ENCODE data around the gene ITGAX. TPM values are rescaled to one million over a fixed set of nuclear protein-coding genes. Genes with fewer than 3 reads are reported as not detected.

The ITGAX gene
- total RNA-seq (2013; cell fraction: nucleolus; rRNA removed), result 288 and 299 TPM in 2 replicates
- total RNA-seq (2014; rRNA removed) (22.6 and 23.9 TPM in 2 replicates), total RNA-seq (2014; rRNA removed; fragmentation: Illumina TruSeq; extraction: Trizol) (15.8 and 16.0 TPM in 2 replicates), total RNA-seq (2021) (30.0 and 37.9 TPM in 2 replicates), polyA plus RNA-seq (2011; rRNA removed) (11.9 and 19.8 TPM in 2 replicates), polyA plus RNA-seq (2014; fragmentation: Illumina TruSeq; extraction: Trizol) (15.3 and 21.0 TPM in 2 replicates), polyA plus RNA-seq (2014; fragmentation: Nextera tagmentation; extraction: Ambion mirVana) (1 to 10 TPM; 1.6 to 3.2 TPM), polyA plus RNA-seq (2014; rRNA removed) (37.4 and 42.9 TPM in 2 replicates), polyA plus RNA-seq (2016; fragmentation: Nextera tagmentation; extraction: Ambion mirVana) (1 to 10 TPM; 2.0 to 2.7 TPM), polyA minus RNA-seq (2011; rRNA and poly(A)+ RNA removed) (33.4 and 47.6 TPM in 2 replicates), Bru-seq, nascent RNA (percentile 51 among the genes with signal in this experiment), BruChase-seq, experiment 1, labeled RNA remaining after a 6-hour chase (percentile 51 among the genes with signal in this experiment), BruChase-seq, experiment 2, labeled RNA remaining after a 2-hour chase (percentile 48 among the genes with signal in this experiment)
- 9.6 TPM for polyA plus RNA-seq (2011; ENCODE audit: low read depth)
- 16.5 and 19.7 TPM in 2 replicates for polyA plus RNA-seq (2011; cell fraction: cytosol; rRNA removed)
- polyA plus RNA-seq (2011; cell fraction: nucleus; rRNA removed), result 121 and 147 TPM in 2 replicates
- polyA plus RNA-seq (2012), result 11.0 and 15.6 TPM in 2 replicates
- 11.9 and 15.5 TPM in 2 replicates for polyA minus RNA-seq (2011; cell fraction: cytosol; rRNA and poly(A)+ RNA removed)
- 62.6 and 81.1 TPM in 2 replicates for polyA minus RNA-seq (2011; cell fraction: nucleus; rRNA and poly(A)+ RNA removed)
- long read RNA-seq, experiment 1, partial matches to known transcripts, result 0 of 1 reads
- long read RNA-seq, experiment 1, other reads (novel, unspliced or antisense), result 1 of 1 reads
- long read RNA-seq, experiment 2, partial matches to known transcripts, result 1 of 3 reads
- long read RNA-seq, experiment 2, other reads (novel, unspliced or antisense), result 1 of 3 reads

DNA sequence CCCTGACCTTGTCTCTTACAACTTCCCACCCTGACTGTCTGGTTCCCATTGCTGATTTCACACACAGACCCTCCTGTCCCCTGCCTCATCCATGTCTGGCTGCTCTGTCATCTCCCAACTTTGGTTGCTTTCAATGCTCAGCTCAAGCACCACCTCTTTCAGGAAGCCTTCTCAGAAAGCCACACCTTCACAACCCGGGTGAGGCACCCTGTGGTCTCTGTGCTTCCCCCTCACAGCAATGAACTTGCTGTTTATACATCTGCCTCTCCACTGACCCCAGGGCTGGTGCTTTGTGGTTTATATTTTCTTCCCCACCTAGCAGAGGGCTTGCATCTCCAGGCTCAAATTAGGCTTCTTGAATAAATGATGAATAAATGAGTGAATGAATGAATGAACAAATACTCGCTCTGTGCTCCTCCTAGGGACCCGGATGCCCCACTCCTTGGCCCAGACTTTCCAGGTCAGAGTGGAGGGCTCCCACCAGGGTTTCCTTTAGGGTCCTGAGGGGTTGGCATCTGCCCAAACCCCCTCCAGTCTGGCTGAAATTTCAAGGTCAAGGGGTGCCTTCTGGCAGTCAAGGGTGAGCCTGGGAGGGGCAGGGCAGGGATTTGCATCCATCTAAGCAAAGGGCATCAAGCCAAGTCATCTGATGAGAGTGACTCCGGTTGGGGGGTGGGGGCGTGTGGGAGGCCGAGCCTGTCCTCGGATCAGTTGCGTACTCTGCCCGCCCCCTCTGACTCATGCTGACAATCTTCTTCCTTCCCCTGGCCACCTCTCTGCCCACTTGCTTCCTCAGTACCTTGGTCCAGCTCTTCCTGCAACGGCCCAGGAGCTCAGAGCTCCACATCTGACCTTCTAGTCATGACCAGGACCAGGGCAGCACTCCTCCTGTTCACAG is at the start of gene ITGAX:
Gene ITGAX, plus strand, starts transcription at position 783 of the 898 bp plus-strand sequence. Its CDS starts 79 bp downstream, at position 862.
- Histone ChIP-seq H2AFZ (ENCODE audit: control insufficient read depth, low read depth, low read length) (peak within 1 kb of the TSS; percentile 64), H3K79me2 (ENCODE audit: control insufficient read depth, insufficient read depth, low read length) (no peaks in the 10 kb centered on the region), H3K9me3 (replicated peaks; ENCODE audit: control insufficient read depth, insufficient read depth, low read length) (peaks cover 2% of the 10 kb centered on the region; the same call in 1 of the 3 replicates), H3K36me3 (ENCODE audit: control insufficient read depth in 2 of 2, insufficient read depth in 2 of 2, low read length in 1 of 2) (no peaks in the 10 kb centered on the region), H3K9ac (ENCODE audit: control insufficient read depth, insufficient read depth, low read length) (peak within 1 kb of the TSS; percentile 58), H3K27ac (ENCODE audit: control insufficient read depth, insufficient read depth) (peak within 1 kb of the TSS; percentile 79), H4K20me1 (ENCODE audit: control insufficient read depth, insufficient read depth) (no peaks in the 10 kb centered on the region), H3K4me1 (ENCODE audit: control insufficient read depth, insufficient read depth, low read length) (peaks cover 55% of the 10 kb centered on the region), H3K4me3 (peak within 1 kb of the TSS; percentile 35; the same call in 1 of the 2 replicates), H3K27me3 (replicated peaks in 1 of 2; ENCODE audit: control insufficient read depth in 2 of 2, insufficient read depth in 2 of 2, low read length in 1 of 2) (no peaks in the 10 kb centered on the region), H3K4me2 (ENCODE audit: control insufficient read depth, insufficient read depth) (peak within 1 kb of the TSS; percentile 79)
- ChIA-PET SMC1A (ENCODE audit: uncharacterized antibody, unreplicated experiment) (interaction anchor here (0.7 to 2.2 kb wide), 6 partner anchors 10 to 280 kb away, joined by 3 to 7 read pairs (median 3); partner anchors contain the start of genes PYCARD, ZNF646 and ZNF668), RAD21 (ENCODE audit: unreplicated experiment) (interaction anchor here (0.7 to 3.0 kb wide), 9 partner anchors 10 to 237 kb away, joined by 3 to 15 read pairs (median 6); partner anchors contain the start of gene KAT8), POLR2A (interaction anchor here (0.9 to 1.3 kb wide), 5 partner anchors 13 to 152 kb away, joined by 3 to 4 read pairs (median 3); partner anchors contain the start of genes COX6A2 and PYCARD), CTCF (interaction anchor here (0.6 to 2.2 kb wide), 3 partner anchors 8 to 51 kb away, joined by 3 to 5 read pairs (median 5); no protein-coding TSS in a partner anchor)
- peak; percentile 93 for FAIRE-seq
- peak; percentile 70 for DNase-seq (ENCODE audit: low read depth, low spot score)
- ATAC-seq, result peak; percentile 85
- WGBS (ENCODE audit: insufficient coverage, insufficient replicate concordance, low lambda C conversion rate, missing lambda C conversion rate), result 1% methylated on average over 10 of the region's 10 CpGs
- no TSS peak for BruUV-seq (replicated peaks)
- intact Hi-C loops (cut with micrococcal nuclease; ENCODE audit: unreplicated experiment) (loop anchor here (5.0 to 10.0 kb wide), 2 partner anchors 87 to 520 kb away; partner anchors contain the start of gene ZNF267), in situ Hi-C loops (cut with MboI) (loop anchor here (10.0 kb wide), 1 partner anchor 520 kb away; the partner anchor contains the start of gene ZNF267)
- TF ChIP-seq NFYA (IDR thresholded peaks at IDR 0.05; ENCODE audit: borderline replicate concordance, low read depth, low read length) (no peak), POLR2AphosphoS5 (IDR thresholded peaks at IDR 0.05; ENCODE audit: low read length) (no peak; the same call in 1 of the 2 replicates), MTA3 (IDR thresholded peaks at IDR 0.05; ENCODE audit: borderline replicate concordance, low read length) (no peak), TCF12 (IDR thresholded peaks at IDR 0.05; ENCODE audit: low read depth, low read length) (no peak), SMARCA5 (IDR thresholded peaks at IDR 0.05) (peak; percentile 51), CHD2 (IDR thresholded peaks at IDR 0.05; ENCODE audit: borderline replicate concordance, low read depth, low read length) (no peak), BCL11A (IDR thresholded peaks at IDR 0.05; ENCODE audit: low read depth, low read length) (peak; percentile 40; the same call in 1 of the 2 replicates), JUNB (IDR thresholded peaks at IDR 0.05) (peak; percentile 27), HCFC1 (IDR thresholded peaks at IDR 0.05; ENCODE audit: low read length) (no peak), NR2C2 (IDR thresholded peaks at IDR 0.05; ENCODE audit: borderline replicate concordance, control insufficient read depth, insufficient read length, low read depth) (no peak), MEF2B (IDR thresholded peaks at IDR 0.05; ENCODE audit: partially characterized antibody, poor library complexity, severe bottlenecking) (no peak), ZNF24 (IDR thresholded peaks at IDR 0.05) (peak; percentile 98), ETV6 (conservative IDR thresholded peaks at IDR 0.05 in 1 of 2, IDR thresholded peaks at IDR 0.05 in 1 of 2; ENCODE audit: borderline replicate concordance in 1 of 2, low read depth in 1 of 2) (no peak), SMAD5 (IDR thresholded peaks at IDR 0.05; ENCODE audit: low read depth) (no peak)
- TF ChIP-seq, protein P1, sequence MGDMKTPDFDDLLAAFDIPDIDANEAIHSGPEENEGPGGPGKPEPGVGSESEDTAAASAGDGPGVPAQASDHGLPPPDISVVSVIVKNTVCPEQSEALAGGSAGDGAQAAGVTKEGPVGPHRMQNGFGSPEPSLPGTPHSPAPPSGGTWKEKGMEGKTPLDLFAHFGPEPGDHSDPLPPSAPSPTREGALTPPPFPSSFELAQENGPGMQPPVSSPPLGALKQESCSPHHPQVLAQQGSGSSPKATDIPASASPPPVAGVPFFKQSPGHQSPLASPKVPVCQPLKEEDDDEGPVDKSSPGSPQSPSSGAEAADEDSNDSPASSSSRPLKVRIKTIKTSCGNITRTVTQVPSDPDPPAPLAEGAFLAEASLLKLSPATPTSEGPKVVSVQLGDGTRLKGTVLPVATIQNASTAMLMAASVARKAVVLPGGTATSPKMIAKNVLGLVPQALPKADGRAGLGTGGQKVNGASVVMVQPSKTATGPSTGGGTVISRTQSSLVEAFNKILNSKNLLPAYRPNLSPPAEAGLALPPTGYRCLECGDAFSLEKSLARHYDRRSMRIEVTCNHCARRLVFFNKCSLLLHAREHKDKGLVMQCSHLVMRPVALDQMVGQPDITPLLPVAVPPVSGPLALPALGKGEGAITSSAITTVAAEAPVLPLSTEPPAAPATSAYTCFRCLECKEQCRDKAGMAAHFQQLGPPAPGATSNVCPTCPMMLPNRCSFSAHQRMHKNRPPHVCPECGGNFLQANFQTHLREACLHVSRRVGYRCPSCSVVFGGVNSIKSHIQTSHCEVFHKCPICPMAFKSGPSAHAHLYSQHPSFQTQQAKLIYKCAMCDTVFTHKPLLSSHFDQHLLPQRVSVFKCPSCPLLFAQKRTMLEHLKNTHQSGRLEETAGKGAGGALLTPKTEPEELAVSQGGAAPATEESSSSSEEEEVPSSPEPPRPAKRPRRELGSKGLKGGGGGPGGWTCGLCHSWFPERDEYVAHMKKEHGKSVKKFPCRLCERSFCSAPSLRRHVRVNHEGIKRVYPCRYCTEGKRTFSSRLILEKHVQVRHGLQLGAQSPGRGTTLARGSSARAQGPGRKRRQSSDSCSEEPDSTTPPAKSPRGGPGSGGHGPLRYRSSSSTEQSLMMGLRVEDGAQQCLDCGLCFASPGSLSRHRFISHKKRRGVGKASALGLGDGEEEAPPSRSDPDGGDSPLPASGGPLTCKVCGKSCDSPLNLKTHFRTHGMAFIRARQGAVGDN (IDR thresholded peaks at IDR 0.05), result no peak

Data from GM12878 (cell line).